ENCODE results near the gene VKORC1.

The VKORC1 gene

DNA sequence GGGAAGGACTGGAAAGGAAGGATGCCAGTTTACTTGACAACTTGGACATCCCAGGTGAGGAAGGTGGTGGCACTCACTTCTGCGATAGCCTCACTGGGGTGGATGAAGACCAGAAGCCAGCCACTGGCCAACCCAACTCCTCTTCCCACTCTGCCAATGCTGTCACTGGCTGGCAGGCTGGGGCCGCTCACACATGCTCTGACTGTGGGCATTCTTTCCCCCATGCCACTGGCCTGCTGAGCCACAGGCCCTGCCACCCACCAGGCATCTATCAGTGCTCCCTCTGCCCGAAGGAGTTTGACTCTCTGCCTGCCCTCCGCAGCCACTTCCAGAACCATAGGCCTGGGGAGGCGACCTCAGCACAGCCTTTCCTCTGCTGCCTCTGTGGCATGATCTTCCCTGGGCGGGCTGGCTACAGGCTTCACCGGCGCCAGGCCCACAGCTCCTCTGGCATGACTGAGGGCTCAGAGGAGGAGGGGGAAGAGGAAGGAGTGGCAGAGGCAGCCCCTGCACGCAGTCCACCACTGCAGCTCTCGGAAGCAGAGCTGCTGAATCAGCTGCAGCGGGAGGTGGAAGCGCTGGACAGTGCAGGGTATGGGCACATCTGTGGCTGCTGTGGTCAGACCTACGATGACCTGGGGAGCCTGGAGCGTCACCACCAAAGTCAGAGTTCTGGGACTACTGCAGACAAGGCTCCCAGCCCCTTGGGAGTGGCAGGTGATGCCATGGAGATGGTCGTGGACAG is 15.8 kb downstream of the VKORC1 start:
- DNase-seq (ENCODE audit: insufficient read length) (peak; percentile 16), FAIRE-seq (no peak)
- TF ChIP-seq POLR2A (IDR thresholded peaks at IDR 0.05; ENCODE audit: low read depth, low read length) (no peak), POLR2AphosphoS5 (IDR thresholded peaks at IDR 0.05; ENCODE audit: low read depth, low read length) (no peak), TAF1 (IDR thresholded peaks at IDR 0.05; ENCODE audit: borderline replicate concordance, low read depth, low read length) (no peak)

DNA sequence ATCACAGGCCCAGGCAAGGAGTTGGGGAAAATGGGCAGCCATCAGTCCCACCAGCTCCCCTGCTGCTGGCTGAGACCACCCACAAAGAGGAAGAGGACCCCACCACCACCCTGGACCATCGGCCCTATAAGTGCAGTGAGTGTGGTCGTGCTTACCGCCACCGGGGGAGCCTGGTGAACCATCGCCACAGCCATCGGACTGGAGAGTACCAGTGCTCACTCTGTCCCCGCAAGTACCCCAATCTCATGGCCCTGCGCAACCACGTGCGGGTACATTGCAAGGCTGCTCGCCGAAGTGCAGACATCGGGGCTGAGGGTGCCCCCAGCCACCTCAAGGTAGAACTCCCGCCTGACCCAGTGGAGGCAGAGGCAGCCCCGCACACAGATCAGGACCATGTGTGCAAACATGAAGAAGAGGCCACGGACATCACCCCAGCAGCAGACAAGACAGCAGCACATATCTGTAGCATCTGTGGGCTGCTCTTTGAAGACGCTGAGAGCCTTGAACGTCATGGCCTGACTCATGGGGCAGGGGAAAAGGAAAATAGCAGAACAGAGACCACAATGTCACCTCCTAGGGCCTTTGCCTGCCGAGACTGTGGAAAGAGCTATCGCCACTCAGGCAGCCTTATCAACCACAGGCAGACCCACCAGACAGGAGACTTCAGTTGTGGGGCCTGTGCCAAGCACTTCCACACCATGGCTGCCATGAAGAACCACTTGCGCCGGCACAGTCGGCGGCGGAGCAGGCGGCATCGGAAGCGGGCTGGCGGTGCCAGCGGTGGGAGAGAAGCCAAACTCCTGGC is 16.8 kb downstream of the VKORC1 start:
- DNase-seq (ENCODE audit: insufficient read length): no peak
- FAIRE-seq: no peak
- no peak for TF ChIP-seq POLR2AphosphoS5 (IDR thresholded peaks at IDR 0.05; ENCODE audit: low read depth, low read length)

DNA sequence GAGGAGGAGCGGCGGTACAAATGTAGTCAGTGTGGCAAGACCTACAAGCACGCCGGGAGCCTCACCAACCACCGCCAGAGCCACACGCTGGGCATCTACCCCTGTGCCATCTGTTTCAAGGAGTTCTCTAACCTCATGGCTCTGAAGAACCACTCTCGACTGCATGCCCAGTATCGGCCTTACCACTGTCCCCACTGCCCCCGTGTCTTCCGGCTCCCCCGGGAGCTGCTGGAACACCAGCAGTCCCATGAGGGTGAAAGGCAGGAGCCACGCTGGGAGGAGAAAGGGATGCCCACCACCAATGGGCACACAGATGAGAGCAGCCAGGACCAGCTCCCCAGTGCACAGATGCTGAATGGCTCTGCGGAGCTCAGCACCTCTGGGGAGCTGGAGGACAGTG is 17.6 kb downstream of the VKORC1 start:
- TF ChIP-seq TAF1 (IDR thresholded peaks at IDR 0.05; ENCODE audit: borderline replicate concordance, low read depth, low read length) (no peak), POLR2AphosphoS5 (IDR thresholded peaks at IDR 0.05; ENCODE audit: low read depth, low read length) (no peak), POLR2A (IDR thresholded peaks at IDR 0.05; ENCODE audit: low read depth, low read length) (no peak)
- FAIRE-seq (no peak), DNase-seq (ENCODE audit: insufficient read length) (no peak)

DNA sequence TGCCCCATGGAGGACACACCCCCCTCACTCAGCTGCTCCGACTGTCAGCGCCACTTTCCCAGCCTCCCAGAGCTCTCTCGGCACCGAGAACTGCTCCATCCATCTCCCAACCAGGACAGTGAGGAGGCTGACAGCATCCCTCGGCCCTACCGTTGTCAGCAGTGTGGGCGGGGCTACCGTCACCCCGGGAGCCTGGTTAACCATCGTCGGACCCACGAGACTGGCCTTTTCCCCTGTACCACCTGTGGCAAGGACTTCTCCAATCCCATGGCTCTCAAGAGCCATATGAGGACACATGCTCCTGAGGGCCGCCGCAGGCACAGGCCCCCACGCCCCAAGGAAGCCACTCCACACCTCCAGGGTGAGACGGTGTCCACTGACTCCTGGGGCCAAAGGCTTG is 18.3 kb downstream of the VKORC1 start:
- no peak for DNase-seq (ENCODE audit: insufficient read length)
- FAIRE-seq: no peak
- TF ChIP-seq TAF1 (IDR thresholded peaks at IDR 0.05; ENCODE audit: borderline replicate concordance, low read depth, low read length): no peak
- no peak; the same call in 1 of the 2 replicates for TF ChIP-seq POLR2A (IDR thresholded peaks at IDR 0.05; ENCODE audit: low read depth, low read length)
- no peak for TF ChIP-seq POLR2AphosphoS5 (IDR thresholded peaks at IDR 0.05; ENCODE audit: low read depth, low read length)

DNA sequence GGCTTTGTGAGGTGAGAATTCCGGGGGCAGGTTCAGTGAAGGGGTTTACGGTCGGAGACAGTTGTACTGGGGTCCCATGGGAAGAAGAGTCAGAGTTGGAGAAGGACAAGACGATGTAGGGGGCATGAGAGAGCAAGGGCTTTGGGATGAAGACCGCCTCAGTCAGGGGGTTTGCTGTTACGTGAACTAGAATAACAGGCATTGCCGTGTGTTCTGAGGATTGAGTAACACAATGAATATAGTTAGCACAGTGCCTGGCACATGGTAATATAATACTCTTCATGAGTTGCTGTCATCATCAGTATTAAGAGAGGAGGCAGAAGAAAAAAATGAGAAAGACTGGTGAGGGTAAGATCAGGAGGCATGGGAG is 19.8 kb downstream of the VKORC1 start:
- no peak for FAIRE-seq
- TF ChIP-seq POLR2A (IDR thresholded peaks at IDR 0.05; ENCODE audit: low read depth, low read length) (no peak), POLR2AphosphoS5 (IDR thresholded peaks at IDR 0.05; ENCODE audit: low read depth, low read length) (no peak), TAF1 (IDR thresholded peaks at IDR 0.05; ENCODE audit: borderline replicate concordance, low read depth, low read length) (no peak)

DNA sequence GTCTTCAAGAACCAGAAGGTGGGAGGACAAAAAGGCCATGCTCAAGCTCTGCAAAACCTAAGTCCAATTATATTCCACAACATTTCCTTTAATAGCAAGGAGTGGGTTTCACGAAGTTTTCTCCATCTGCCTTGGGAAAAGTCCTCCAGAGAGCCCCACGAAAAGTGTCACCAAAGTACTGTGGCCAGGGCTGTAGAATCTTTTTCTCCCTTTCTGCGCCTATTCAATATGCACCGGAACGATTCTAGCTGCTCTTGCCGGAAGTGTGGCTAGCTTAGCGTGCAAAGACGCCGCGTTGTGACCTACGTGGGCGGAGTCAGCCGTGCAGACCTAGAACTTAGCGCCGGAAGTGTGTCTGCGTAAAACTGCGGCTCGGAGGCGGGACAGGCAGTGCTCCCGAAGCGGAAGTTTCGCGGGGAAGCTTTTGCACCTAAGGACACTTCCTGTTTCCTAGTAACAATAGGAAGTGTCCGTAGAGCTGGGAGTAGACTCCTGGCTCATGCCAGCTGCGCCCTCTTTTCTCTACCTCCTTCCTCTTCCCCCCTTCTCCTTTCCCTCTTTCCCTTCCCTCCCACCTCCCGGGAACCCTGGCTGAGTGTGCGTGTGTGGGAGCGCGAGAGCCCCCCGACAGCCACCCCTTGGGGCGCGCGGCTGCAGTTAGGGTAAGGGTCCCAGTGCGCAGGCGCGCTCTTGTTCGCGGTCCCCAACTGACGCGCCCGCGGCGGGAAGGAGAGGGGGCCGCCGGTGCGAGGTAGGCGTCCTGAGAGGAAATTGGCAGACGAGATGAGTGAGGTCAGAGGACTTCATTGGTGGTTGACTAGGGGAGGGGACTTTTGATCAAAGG is 20.4 kb downstream of the VKORC1 start, which contains the start of the genes ZNF646 and ZNF668:
Gene ZNF646, plus strand, starts transcription at position 453 of the 844 bp plus-strand sequence. CDS start 1,903 bp downstream, outside the sequence.
Gene ZNF668, minus strand, starts transcription at position 271 of the 844 bp plus-strand sequence. CDS start 9,781 bp downstream, outside the sequence.
- peak; percentile 92 for DNase-seq (ENCODE audit: insufficient read length)
- FAIRE-seq: peak; percentile 95
- peak; percentile 91 for TF ChIP-seq POLR2A (IDR thresholded peaks at IDR 0.05; ENCODE audit: low read depth, low read length)
- peak; percentile 67; the same call in 1 of the 2 replicates for TF ChIP-seq TAF1 (IDR thresholded peaks at IDR 0.05; ENCODE audit: borderline replicate concordance, low read depth, low read length)
- peak; percentile 92 for TF ChIP-seq POLR2AphosphoS5 (IDR thresholded peaks at IDR 0.05; ENCODE audit: low read depth, low read length)

More for the DNA sequence above, 19.8 kb downstream of the VKORC1 start:
- DNase-seq (ENCODE audit: insufficient read length): no peak

DNA sequence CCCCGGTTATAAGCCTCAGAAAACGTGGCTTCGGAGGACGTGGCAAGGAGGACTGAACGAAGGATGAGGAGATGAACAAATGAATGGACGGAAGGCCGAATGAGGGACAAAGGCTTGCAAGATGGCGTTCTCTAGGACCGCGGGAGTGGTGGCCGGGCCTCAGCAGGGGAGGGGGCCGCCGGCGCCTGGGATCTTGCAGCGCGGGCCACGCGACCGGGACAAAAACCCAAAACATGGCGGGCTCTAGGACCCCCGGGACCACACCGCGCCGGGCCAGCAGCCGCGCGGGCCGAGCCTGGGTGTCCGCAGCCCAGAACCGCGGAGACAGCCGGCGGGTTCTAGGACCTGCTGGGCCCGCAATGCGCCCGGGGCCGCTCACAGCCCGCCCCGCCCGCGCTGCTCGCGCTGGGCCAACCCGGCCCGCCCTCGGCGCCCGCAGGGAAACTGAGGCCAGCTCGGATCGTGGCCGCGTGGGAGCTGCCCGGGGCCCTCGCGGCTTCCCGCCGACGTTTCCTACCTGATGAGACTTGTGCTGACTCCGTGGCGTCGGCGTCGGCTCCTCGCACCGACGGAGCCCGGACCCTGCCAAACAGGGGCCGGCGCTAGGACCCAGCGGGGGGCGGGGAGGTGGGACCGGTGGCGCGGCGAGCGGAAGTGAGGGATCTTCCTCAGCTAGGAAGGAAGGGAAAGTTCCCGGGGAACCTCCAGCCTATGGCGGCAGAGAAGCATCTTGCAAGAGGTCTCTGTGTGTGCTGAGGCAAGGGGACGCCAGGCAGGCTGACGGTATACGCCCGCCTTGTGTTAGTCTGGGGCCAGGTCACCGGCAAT is 21.2 kb downstream of the VKORC1 start:
- FAIRE-seq (peak; percentile 79), DNase-seq (ENCODE audit: insufficient read length) (peak; percentile 80)
- TF ChIP-seq POLR2AphosphoS5 (IDR thresholded peaks at IDR 0.05; ENCODE audit: low read depth, low read length): 0 out of 2 replicates have a peak, but pooled peaks have one; percentile 6
- TF ChIP-seq POLR2A (IDR thresholded peaks at IDR 0.05; ENCODE audit: low read depth, low read length): peak; percentile 50
- peak; percentile 91; the same call in 1 of the 2 replicates for TF ChIP-seq TAF1 (IDR thresholded peaks at IDR 0.05; ENCODE audit: borderline replicate concordance, low read depth, low read length)

DNA sequence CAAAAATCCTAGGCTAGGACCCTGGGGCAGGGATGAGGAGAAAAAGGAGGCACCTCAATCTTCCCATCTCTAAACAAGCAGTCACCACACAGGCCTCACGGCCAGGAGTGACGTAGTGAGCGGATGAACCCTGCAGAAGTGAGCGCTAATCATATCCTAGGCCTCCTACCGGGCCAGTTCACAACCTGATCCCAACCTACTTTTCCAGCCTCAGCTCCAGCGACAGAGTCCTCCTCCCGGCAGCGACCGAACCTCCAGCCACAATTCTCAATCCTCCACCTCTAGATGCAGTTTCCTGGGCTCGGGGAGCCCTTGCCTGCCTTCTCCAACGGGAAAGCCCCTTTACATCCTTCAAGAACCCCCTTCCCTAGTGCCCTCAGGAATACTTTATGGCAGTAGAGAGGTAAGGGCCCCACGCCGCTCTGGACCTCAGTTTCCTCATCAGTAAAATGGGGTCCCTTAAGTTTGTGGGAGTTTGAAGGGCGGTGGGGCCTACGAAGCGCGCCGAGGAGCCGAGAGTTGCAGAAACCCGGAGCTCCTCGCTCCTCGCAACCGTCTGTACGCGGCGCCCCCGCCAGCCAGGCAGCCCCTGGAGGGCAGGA is 22.0 kb downstream of the VKORC1 start:
- TF ChIP-seq TAF1 (IDR thresholded peaks at IDR 0.05; ENCODE audit: borderline replicate concordance, low read depth, low read length): no peak
- no peak for TF ChIP-seq POLR2A (IDR thresholded peaks at IDR 0.05; ENCODE audit: low read depth, low read length)
- no peak; the same call in none of the 2 replicates for TF ChIP-seq POLR2AphosphoS5 (IDR thresholded peaks at IDR 0.05; ENCODE audit: low read depth, low read length)
- DNase-seq (ENCODE audit: insufficient read length): no peak
- FAIRE-seq: peak; percentile 5

DNA sequence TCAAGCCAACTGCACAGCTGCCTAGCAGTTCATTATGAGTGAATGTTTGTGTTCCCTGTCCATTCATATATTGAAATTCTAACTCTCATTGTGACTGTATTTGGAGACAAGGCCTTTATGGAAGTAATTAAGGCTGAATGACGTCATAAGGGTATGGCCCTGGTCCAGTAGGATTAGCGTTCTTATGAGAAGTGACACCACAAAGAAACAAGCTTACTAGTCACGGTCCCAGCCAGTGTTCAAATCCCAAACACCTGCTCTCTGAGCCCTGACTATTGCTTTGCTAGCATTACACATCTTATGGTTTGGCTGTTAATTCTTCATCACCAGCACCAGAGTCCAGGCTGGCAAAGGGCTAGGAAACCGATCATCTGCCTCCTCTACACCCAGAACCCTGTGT is 22.7 kb downstream of the VKORC1 start:
- TF ChIP-seq POLR2A (IDR thresholded peaks at IDR 0.05; ENCODE audit: low read depth, low read length): no peak
- TF ChIP-seq TAF1 (IDR thresholded peaks at IDR 0.05; ENCODE audit: borderline replicate concordance, low read depth, low read length): no peak
- no peak for TF ChIP-seq POLR2AphosphoS5 (IDR thresholded peaks at IDR 0.05; ENCODE audit: low read depth, low read length)
- FAIRE-seq (no peak), DNase-seq (ENCODE audit: insufficient read length) (no peak)

DNA sequence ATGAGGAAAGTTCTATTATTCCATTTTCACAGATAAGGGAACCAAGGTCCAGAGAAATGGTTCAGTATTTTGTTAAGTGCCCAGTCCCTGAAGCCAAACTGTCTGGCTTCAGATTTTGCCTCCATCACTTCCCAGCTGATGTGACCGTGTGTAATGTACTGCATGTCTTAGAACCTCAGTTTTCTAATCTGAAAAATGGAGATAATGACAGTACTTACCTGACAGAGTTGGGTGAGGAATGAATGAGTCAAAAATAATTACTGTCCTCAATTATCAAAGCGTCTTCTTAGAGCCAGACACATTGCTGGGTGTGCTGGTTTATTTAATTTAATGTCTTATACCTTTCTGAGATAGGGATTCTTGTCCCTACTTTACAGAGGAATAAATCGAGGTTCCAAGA is 27.3 kb downstream of the VKORC1 start:
- DNase-seq (ENCODE audit: insufficient read length) (no peak), FAIRE-seq (no peak)
- no peak for TF ChIP-seq POLR2AphosphoS5 (IDR thresholded peaks at IDR 0.05; ENCODE audit: low read depth, low read length)
- no peak for TF ChIP-seq TAF1 (IDR thresholded peaks at IDR 0.05; ENCODE audit: borderline replicate concordance, low read depth, low read length)
- TF ChIP-seq POLR2A (IDR thresholded peaks at IDR 0.05; ENCODE audit: low read depth, low read length): no peak

Measured in GM12892 (cell line).